K562 (cell line): ENCODE measurements around the gene MOB3B. TPM values are rescaled to one million over a fixed set of nuclear protein-coding genes. Genes with fewer than 3 reads are reported as not detected.

Experiments
- ATAC-seq: fragments of 200-7000 bp; cut with Tn5 transposase; 3 replicates; pipeline ENCODE4 v1.9.1; 2020; ENCODE audit warnings: moderate library complexity
- BruUV-seq: library from RNA; stranded (reverse); fragments of 400-500 nt; replicated peaks from 2 replicates; lab custom pipeline; 2021; lab: Mats Ljungman, UMichigan
- CTCF ChIA-PET: fragments of 300-600 bp; formaldehyde crosslinking; extraction: SDS; loops from one replicate; lab custom pipeline; 2021; ENCODE audit warnings: low intra/inter-chr PET ratio; lab: Yijun Ruan, JAX
- POLR2A ChIA-PET: fragments of 300-600, 350-650 bp; sonication (Branson Sonifier 250); formaldehyde crosslinking; extraction: SDS; loops from one replicate; lab custom pipeline; 2021; ENCODE audit warnings: antibody characterized with exemption, inconsistent platforms; lab: Yijun Ruan, JAX
- DNase-seq, 4 experiments: peaks; one replicate each; pipeline versions ENCODE4 v3.0.0 to v3.0.0-alpha.2; 2011 to 2018; ENCODE audit warnings: low spot score in 3 of 4, mixed read lengths in 3 of 4; ENCODE audit errors: extremely low read depth in 1 of 4
- FAIRE-seq: peaks from 2 replicates; lab custom pipeline; 2011; peaks lifted over from hg19 to GRCh38; lab: Jason Lieb, UNC
- H2AFZ ChIP-seq: 2 replicates; pipeline ENCODE4 v1.6.0; 2011; ENCODE audit warnings: low read depth, low read length, control low read depth, inconsistent platforms
- H3K27ac ChIP-seq: fragments of 200-600 bp; 3 replicates; pipeline ENCODE4 v1.8.0; 2011; ENCODE audit warnings: low read depth, mild to moderate bottlenecking, control low read depth, inconsistent platforms, low read length, moderate library complexity, mixed read lengths; ENCODE audit errors: extremely low read depth
- H3K27me3 ChIP-seq, 2 experiments: fragments of 300-600 bp in 1 of 2; 2 replicates in 1 of 2; 3 replicates in 1 of 2; pipeline versions ENCODE4 v1.6.0 to v1.8.0; 2011; ENCODE audit warnings: inconsistent platforms in 2 of 2, low read length in 2 of 2, mild to moderate bottlenecking in 1 of 2, mixed read lengths in 1 of 2, moderate library complexity in 1 of 2; ENCODE audit not compliant: control insufficient read depth in 2 of 2, insufficient read depth in 2 of 2
- H3K36me3 ChIP-seq: fragments of 300-600 bp; 3 replicates; pipeline ENCODE4 v1.8.0; 2011; ENCODE audit warnings: mild to moderate bottlenecking, low read length, inconsistent platforms; ENCODE audit not compliant: control insufficient read depth, insufficient read depth
- H3K4me1 ChIP-seq, 2 experiments: fragments of 200-600 bp in 1 of 2; replicated peaks in 1 of 2; 2 replicates in 1 of 2; 3 replicates in 1 of 2; pipeline versions ENCODE4 v1.5.1 to v1.8.0; 2011; ENCODE audit warnings: inconsistent platforms in 2 of 2, low read length in 2 of 2, mild to moderate bottlenecking in 1 of 2, mixed read lengths in 1 of 2, moderate library complexity in 1 of 2; ENCODE audit not compliant: control insufficient read depth in 2 of 2, insufficient read depth in 2 of 2
- H3K4me2 ChIP-seq: 2 replicates; pipeline ENCODE4 v1.6.1; 2011; ENCODE audit warnings: low read length, control low read depth, inconsistent platforms, mixed read lengths; ENCODE audit not compliant: insufficient read depth
- H3K4me3 ChIP-seq: fragments of 200-600 bp; sonication (generic), shearing (Covaris generic); 2 replicates; pipeline ENCODE4 v1.5.1; 2016; ENCODE audit warnings: control low read depth, inconsistent platforms
- H3K79me2 ChIP-seq: fragments of 200-600 bp; 3 replicates; pipeline ENCODE4 v1.8.0; 2011; ENCODE audit warnings: low read length, inconsistent platforms; ENCODE audit not compliant: control insufficient read depth, insufficient read depth
- H3K9ac ChIP-seq, 2 experiments: 2 replicates each; pipeline versions ENCODE4 v1.6.0 to v1.6.1; 2011; ENCODE audit warnings: low read depth in 2 of 2, low read length in 2 of 2, control low read depth in 1 of 2, inconsistent platforms in 1 of 2, mild to moderate bottlenecking in 1 of 2, mixed read lengths in 1 of 2; ENCODE audit not compliant: insufficient read depth in 1 of 2
- H3K9me1 ChIP-seq: one replicate; pipeline ENCODE4 v1.6.0; 2011; ENCODE audit warnings: inconsistent platforms, mild to moderate bottlenecking, low read length, moderate library complexity; ENCODE audit not compliant: control insufficient read depth, insufficient read depth
- H3K9me3 ChIP-seq: replicated peaks from 2 replicates; pipeline ENCODE4 v1.5.1; 2011; ENCODE audit warnings: low read depth, low read length, inconsistent platforms; ENCODE audit not compliant: control insufficient read depth, insufficient read depth
- H4K20me1 ChIP-seq: replicated peaks from 2 replicates; pipeline ENCODE4 v1.6.1; 2011; ENCODE audit warnings: low read length, inconsistent platforms, mixed read lengths; ENCODE audit not compliant: control insufficient read depth, insufficient read depth
- BCL6 ChIP-seq: fragments of 250-450 bp; sonication (Bioruptor Pico); IDR thresholded peaks from 2 replicates; pipeline ENCODE4 v1.4.0; 2020
- BCOR ChIP-seq: fragments of 450-650 bp; IDR thresholded peaks from 2 replicates; pipeline ENCODE4 v1.6.1; 2016
- CAMTA2 ChIP-seq: fragments of 250-450 bp; sonication (Bioruptor Pico); conservative IDR thresholded peaks from 2 replicates; pipeline ENCODE4 v1.5.1; 2022
- JUNB ChIP-seq: fragments of 450-650 bp; formaldehyde crosslinking; conservative IDR thresholded peaks from 2 replicates; pipeline ENCODE4 v1.4.0; 2020; ENCODE audit warnings: mild to moderate bottlenecking
- MTA3 ChIP-seq: fragments of 450-650 bp; formaldehyde crosslinking; IDR thresholded peaks from 2 replicates; pipeline ENCODE4 v1.6.1; 2017; ENCODE audit warnings: mild to moderate bottlenecking, borderline replicate concordance
- SAFB2 ChIP-seq: fragments of 200-400 bp; formaldehyde crosslinking; IDR thresholded peaks from 2 replicates; pipeline ENCODE4 v1.6.1; 2018; ENCODE audit warnings: borderline replicate concordance, low read length, low read depth, moderate library complexity; ENCODE audit not compliant: severe bottlenecking
- TAF1 ChIP-seq: IDR thresholded peaks from 2 replicates; pipeline ENCODE4 v1.6.1; 2011; ENCODE audit warnings: mild to moderate bottlenecking, low read length, moderate library complexity; ENCODE audit not compliant: insufficient read depth, control insufficient read depth, severe bottlenecking; ENCODE audit errors: extremely low read depth
- TBP ChIP-seq: optimal IDR thresholded peaks from 2 replicates; pipeline ENCODE3; 2011; ENCODE audit warnings: low read depth, low read length, improper control_type of control experiment
- TFAP4 ChIP-seq: sonication (generic); formaldehyde crosslinking; IDR thresholded peaks from 2 replicates; pipeline ENCODE4 v1.8.0; 2022; ENCODE audit warnings: missing genetic modification reagents, mild to moderate bottlenecking, moderate library complexity, borderline replicate concordance
- ZBTB11 ChIP-seq, 3 experiments: fragments of 200-800 bp in 1 of 3; fragments of 250-450 bp in 1 of 3; fragments of 450-650 bp in 1 of 3; sonication (Bioruptor Pico) in 1 of 3; sonication (Bioruptor generic) in 1 of 3; formaldehyde crosslinking in 1 of 3; IDR thresholded peaks; 2 replicates each; pipeline versions ENCODE4 v1.6.1 to v1.8.0; 2016 to 2022; ENCODE audit warnings: mild to moderate bottlenecking in 2 of 3, missing genetic modification characterization in 2 of 3, missing compliant biosample characterization in 1 of 3, moderate library complexity in 1 of 3
- ZBTB9 ChIP-seq: fragments of 450-650 bp; formaldehyde crosslinking; IDR thresholded peaks from 2 replicates; pipeline ENCODE4 v1.4.0; 2020; ENCODE audit warnings: mild to moderate bottlenecking, moderate library complexity
- ZNF778 ChIP-seq: fragments of 450-650 bp; formaldehyde crosslinking; IDR thresholded peaks from 2 replicates; pipeline ENCODE4 v1.4.0; 2020; ENCODE audit warnings: mild to moderate bottlenecking, moderate library complexity
- ZZZ3 ChIP-seq: fragments of 450-650 bp; IDR thresholded peaks from 2 replicates; pipeline ENCODE4 v1.6.1; 2016; ENCODE audit warnings: antibody characterized with exemption, mild to moderate bottlenecking, moderate library complexity
- WGBS: fragments of 100-300 bp; shearing (Covaris generic); methylation state at CpG from one replicate; pipeline ENCODE4 v1.1.6; 2016; ENCODE audit warnings: low coverage, mixed read lengths; ENCODE audit not compliant: insufficient coverage; ENCODE audit errors: missing lambda C conversion rate; 5-methylcytosine and 5-hydroxymethylcytosine counted together
- in situ Hi-C: fragments of 300-500 bp; cut with MboI; formaldehyde crosslinking; loops from 4 replicates; pipeline ENCODE4 v1.15.0; 2018; ENCODE audit warnings: inconsistent platforms, mixed read lengths
- intact Hi-C: fragments of 100-400 bp; cut with micrococcal nuclease; formaldehyde crosslinking; loops from 2 replicates; pipeline ENCODE4 v1.14.2; 2022
- polyA plus RNA-seq, 8 experiments: library from polyadenylated mRNA; depleted of rRNA in 4 of 8; stranded (reverse) in 5 of 8; unstranded in 3 of 8; fragments of >200 nt; fragmentation: Nextera tagmentation in 2 of 8; fragmentation: Illumina TruSeq in 1 of 8; extraction: Ambion mirVana in 2 of 8; extraction: Trizol in 1 of 8; gene quantifications; 2 replicates each; pipeline versions ENCODE4 v1.2.1 to v1.2.3, GENCODE V29; 2011 to 2014; ENCODE audit warnings: inconsistent platforms in 1 of 8, missing spikeins in 1 of 8
- total RNA-seq, 7 experiments: library from RNA; depleted of rRNA in 6 of 7; stranded (reverse); fragments of >200 nt in 6 of 7; fragmentation: Illumina TruSeq in 2 of 7; extraction: Trizol in 2 of 7; gene quantifications; 2 replicates each; pipeline versions ENCODE4 v1.2.1 to v1.2.3, GENCODE V29; 2011 to 2021; ENCODE audit warnings: low replicate concordance in 1 of 7
- TF ChIP-seq, protein P1 (sequence below): fragments of 250-450 bp; sonication (Bioruptor Pico); IDR thresholded peaks from 2 replicates; pipeline ENCODE4 v1.9.0; 2021; ENCODE audit warnings: mild to moderate bottlenecking
- TF ChIP-seq, protein P2 (sequence below): fragments of 200-800 bp; sonication (Bioruptor generic); IDR thresholded peaks from 2 replicates; pipeline ENCODE4 v1.6.1; 2017; ENCODE audit warnings: missing genetic modification characterization, missing compliant biosample characterization

The MOB3B gene
- total and polyA plus RNA-seq, 9 of the 15 experiments (the other 6 are each of a cell fraction or from before 2014, with no cell fraction given): 3.6 to 12.8 (median 7.2) TPM

DNA sequence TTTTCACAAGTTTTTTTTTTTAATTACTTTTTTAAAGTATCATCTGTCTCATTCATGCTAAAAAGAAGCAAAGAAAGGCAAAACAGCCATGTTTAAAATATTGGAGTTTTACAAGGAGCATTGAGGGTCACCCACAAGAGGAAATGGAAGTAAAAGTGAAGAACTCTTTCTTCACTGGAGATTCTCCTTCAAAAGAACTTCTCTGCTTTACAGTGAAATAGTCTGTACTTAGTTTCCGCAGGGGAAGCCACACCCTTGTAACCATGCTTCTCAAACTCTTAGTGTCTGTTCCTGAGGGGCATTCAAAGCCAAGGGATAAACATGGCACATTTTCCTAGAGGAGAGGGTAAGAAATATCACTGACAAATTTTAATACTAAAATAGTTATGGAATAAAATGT lies 35.1 kb upstream of the MOB3B start:
- intact Hi-C loops (no loop called here), in situ Hi-C loops (no loop called here)
- Histone ChIP-seq H2AFZ (no peak overlapping the region), H3K9me3 (no peaks in the 10 kb centered on the region), H3K36me3 (0 out of 3 replicates have a peak, but pooled peaks cover 2% of the 10 kb centered on the region), H3K4me2 (no peak overlapping the region), H3K27ac (no peak overlapping the region), H3K9me1 (no peaks in the 10 kb centered on the region), H3K27me3 (no peaks in the 10 kb centered on the region), H3K9ac (no peak overlapping the region), H4K20me1 (no peaks in the 10 kb centered on the region), H3K4me1 (no peaks in the 10 kb centered on the region), H3K4me3 (no peak overlapping the region), H3K79me2 (no peaks in the 10 kb centered on the region)
- WGBS: 100% methylated on average over 1 of the region's 1 CpG
- DNase-seq (no peak), FAIRE-seq (no peak), ATAC-seq (no peak)
- TF ChIP-seq, protein P1, sequence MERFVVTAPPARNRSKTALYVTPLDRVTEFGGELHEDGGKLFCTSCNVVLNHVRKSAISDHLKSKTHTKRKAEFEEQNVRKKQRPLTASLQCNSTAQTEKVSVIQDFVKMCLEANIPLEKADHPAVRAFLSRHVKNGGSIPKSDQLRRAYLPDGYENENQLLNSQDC (CRISPR knock-in tag): no peak
- TF ChIP-seq ZBTB11 (CRISPR knock-in tag; IDR thresholded peaks at IDR 0.05): no peak
- TF ChIP-seq ZBTB9: no peak
- TF ChIP-seq, protein P2, sequence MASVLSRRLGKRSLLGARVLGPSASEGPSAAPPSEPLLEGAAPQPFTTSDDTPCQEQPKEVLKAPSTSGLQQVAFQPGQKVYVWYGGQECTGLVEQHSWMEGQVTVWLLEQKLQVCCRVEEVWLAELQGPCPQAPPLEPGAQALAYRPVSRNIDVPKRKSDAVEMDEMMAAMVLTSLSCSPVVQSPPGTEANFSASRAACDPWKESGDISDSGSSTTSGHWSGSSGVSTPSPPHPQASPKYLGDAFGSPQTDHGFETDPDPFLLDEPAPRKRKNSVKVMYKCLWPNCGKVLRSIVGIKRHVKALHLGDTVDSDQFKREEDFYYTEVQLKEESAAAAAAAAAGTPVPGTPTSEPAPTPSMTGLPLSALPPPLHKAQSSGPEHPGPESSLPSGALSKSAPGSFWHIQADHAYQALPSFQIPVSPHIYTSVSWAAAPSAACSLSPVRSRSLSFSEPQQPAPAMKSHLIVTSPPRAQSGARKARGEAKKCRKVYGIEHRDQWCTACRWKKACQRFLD (CRISPR knock-in tag): no peak
- no peak for TF ChIP-seq ZNF778 (CRISPR knock-in tag)
- no peak for TF ChIP-seq BCOR
- no peak for TF ChIP-seq TAF1
- no peak for TF ChIP-seq TFAP4 (CRISPR knock-in tag)
- TF ChIP-seq MTA3: no peak
- TF ChIP-seq CAMTA2: no peak
- no peak for TF ChIP-seq TBP
- TF ChIP-seq BCL6 (CRISPR knock-in tag): no peak
- no peak for TF ChIP-seq SAFB2
- no peak for TF ChIP-seq JUNB (CRISPR knock-in tag)
- TF ChIP-seq ZZZ3: no peak
- CTCF ChIA-PET: no interaction called here
- BruUV-seq: no TSS peak
- POLR2A ChIA-PET: no interaction called here
